K562 (cell line): ENCODE measurements around the gene THAP6. TPM values are rescaled to one million over a fixed set of nuclear protein-coding genes. Genes with fewer than 3 reads are reported as not detected.

Experiments
- HDAC8 ChIP-seq: fragments of 450-650 bp; IDR thresholded peaks from 2 replicates; pipeline ENCODE4 v1.6.1; 2016; ENCODE audit warnings: mild to moderate bottlenecking, missing genetic modification characterization, moderate library complexity, missing compliant biosample characterization
- MAZ ChIP-seq, 2 experiments: fragments of 450-650 bp in 1 of 2; sonication (generic) in 1 of 2; formaldehyde crosslinking; IDR thresholded peaks in 1 of 2; conservative IDR thresholded peaks in 1 of 2; 2 replicates each; pipeline versions ENCODE4 v1.4.0 to v1.5.0; 2020; ENCODE audit warnings: mild to moderate bottlenecking in 1 of 2, missing genetic modification reagents in 1 of 2
- MYBL2 ChIP-seq, 2 experiments: fragments of 450-650 bp in 1 of 2; sonication (generic) in 1 of 2; formaldehyde crosslinking in 1 of 2; IDR thresholded peaks; 2 replicates each; pipeline versions ENCODE4 v1.6.1 to v1.8.1; 2017 to 2022; ENCODE audit warnings: borderline replicate concordance in 1 of 2, inconsistent platforms in 1 of 2, low read depth in 1 of 2, mild to moderate bottlenecking in 1 of 2, missing genetic modification reagents in 1 of 2, moderate library complexity in 1 of 2
- ZBTB8A ChIP-seq: fragments of 450-650 bp; IDR thresholded peaks from 2 replicates; pipeline ENCODE4 v1.6.1; 2018; ENCODE audit warnings: mild to moderate bottlenecking, moderate library complexity; ENCODE audit not compliant: partially characterized antibody
- polyA plus RNA-seq, 8 experiments: library from polyadenylated mRNA; depleted of rRNA in 4 of 8; stranded (reverse) in 5 of 8; unstranded in 3 of 8; fragments of >200 nt; fragmentation: Nextera tagmentation in 2 of 8; fragmentation: Illumina TruSeq in 1 of 8; extraction: Ambion mirVana in 2 of 8; extraction: Trizol in 1 of 8; gene quantifications; 2 replicates each; pipeline versions ENCODE4 v1.2.1 to v1.2.3, GENCODE V29; 2011 to 2014; ENCODE audit warnings: inconsistent platforms in 1 of 8, missing spikeins in 1 of 8
- total RNA-seq, 7 experiments: library from RNA; depleted of rRNA in 6 of 7; stranded (reverse); fragments of >200 nt in 6 of 7; fragmentation: Illumina TruSeq in 2 of 7; extraction: Trizol in 2 of 7; gene quantifications; 2 replicates each; pipeline versions ENCODE4 v1.2.1 to v1.2.3, GENCODE V29; 2011 to 2021; ENCODE audit warnings: low replicate concordance in 1 of 7
- TF ChIP-seq, protein P1 (sequence below), 2 experiments: fragments of 450-650 bp in 1 of 2; sonication (generic) in 1 of 2; formaldehyde crosslinking in 1 of 2; IDR thresholded peaks; 2 replicates each; pipeline versions ENCODE4 v1.7.1 to v1.9.0; 2016 to 2022; ENCODE audit warnings: inconsistent platforms in 1 of 2, mild to moderate bottlenecking in 1 of 2, missing genetic modification reagents in 1 of 2
- TF ChIP-seq, protein P2 (sequence below): fragments of 450-650 bp; IDR thresholded peaks from 2 replicates; pipeline ENCODE4 v1.6.1; 2016

Gene THAP6
- total and polyA plus RNA-seq, 9 of the 15 experiments (the other 6 are each of a cell fraction or from before 2014, with no cell fraction given) = 8.9 to 30.4 (median 17.3) TPM

DNA sequence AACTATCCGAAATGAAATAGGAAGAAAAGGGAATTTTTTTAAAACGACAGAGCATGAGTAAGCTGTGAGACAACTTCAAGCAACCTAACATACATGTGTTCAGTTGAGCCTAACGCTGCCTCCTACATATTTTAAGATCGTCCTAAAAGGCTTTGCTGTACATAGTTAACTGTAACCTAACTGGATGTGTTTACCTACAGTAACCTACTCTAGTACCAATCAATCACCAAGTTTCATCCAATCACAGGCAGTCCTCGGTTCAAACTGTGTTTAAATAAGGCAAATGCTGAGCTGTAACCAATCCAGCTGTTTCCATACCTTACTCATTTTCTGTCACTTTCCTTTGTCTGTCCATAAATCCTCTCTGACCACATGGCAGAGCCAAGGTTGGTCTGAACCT lies 17.1 kb upstream of the THAP6 start (continued):
- TF ChIP-seq, protein P1, sequence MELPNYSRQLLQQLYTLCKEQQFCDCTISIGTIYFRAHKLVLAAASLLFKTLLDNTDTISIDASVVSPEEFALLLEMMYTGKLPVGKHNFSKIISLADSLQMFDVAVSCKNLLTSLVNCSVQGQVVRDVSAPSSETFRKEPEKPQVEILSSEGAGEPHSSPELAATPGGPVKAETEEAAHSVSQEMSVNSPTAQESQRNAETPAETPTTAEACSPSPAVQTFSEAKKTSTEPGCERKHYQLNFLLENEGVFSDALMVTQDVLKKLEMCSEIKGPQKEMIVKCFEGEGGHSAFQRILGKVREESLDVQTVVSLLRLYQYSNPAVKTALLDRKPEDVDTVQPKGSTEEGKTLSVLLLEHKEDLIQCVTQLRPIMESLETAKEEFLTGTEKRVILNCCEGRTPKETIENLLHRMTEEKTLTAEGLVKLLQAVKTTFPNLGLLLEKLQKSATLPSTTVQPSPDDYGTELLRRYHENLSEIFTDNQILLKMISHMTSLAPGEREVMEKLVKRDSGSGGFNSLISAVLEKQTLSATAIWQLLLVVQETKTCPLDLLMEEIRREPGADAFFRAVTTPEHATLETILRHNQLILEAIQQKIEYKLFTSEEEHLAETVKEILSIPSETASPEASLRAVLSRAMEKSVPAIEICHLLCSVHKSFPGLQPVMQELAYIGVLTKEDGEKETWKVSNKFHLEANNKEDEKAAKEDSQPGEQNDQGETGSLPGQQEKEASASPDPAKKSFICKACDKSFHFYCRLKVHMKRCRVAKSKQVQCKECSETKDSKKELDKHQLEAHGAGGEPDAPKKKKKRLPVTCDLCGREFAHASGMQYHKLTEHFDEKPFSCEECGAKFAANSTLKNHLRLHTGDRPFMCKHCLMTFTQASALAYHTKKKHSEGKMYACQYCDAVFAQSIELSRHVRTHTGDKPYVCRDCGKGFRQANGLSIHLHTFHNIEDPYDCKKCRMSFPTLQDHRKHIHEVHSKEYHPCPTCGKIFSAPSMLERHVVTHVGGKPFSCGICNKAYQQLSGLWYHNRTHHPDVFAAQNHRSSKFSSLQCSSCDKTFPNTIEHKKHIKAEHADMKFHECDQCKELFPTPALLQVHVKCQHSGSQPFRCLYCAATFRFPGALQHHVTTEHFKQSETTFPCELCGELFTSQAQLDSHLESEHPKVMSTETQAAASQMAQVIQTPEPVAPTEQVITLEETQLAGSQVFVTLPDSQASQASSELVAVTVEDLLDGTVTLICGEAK (IDR thresholded peaks at IDR 0.05) = no peak
- TF ChIP-seq, protein P1 (CRISPR knock-in tag; IDR thresholded peaks at IDR 0.05) = no peak
- TF ChIP-seq, protein P2, sequence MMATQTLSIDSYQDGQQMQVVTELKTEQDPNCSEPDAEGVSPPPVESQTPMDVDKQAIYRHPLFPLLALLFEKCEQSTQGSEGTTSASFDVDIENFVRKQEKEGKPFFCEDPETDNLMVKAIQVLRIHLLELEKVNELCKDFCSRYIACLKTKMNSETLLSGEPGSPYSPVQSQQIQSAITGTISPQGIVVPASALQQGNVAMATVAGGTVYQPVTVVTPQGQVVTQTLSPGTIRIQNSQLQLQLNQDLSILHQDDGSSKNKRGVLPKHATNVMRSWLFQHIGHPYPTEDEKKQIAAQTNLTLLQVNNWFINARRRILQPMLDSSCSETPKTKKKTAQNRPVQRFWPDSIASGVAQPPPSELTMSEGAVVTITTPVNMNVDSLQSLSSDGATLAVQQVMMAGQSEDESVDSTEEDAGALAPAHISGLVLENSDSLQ = peak; percentile 77
- TF ChIP-seq ZBTB8A (no peak), MYBL2 (IDR thresholded peaks at IDR 0.05; ENCODE audit: low read depth) (peak; percentile 63; the same call in 1 of the 2 replicates), MYBL2 (CRISPR knock-in tag; IDR thresholded peaks at IDR 0.05; ENCODE audit: borderline replicate concordance) (no peak), MAZ (CRISPR knock-in tag; conservative IDR thresholded peaks at IDR 0.05 in 1 of 2, IDR thresholded peaks at IDR 0.05 in 1 of 2) (no peak), HDAC8 (no peak)
